ENCODE measurements around the gene GKN2. TPM values are rescaled to one million over a fixed set of nuclear protein-coding genes. Genes with fewer than 3 reads are reported as not detected.
A peak's percentile ranks its signal among the peaks of the same experiment; 100 is the strongest.

The GKN2 gene
- total and polyA plus RNA-seq, 11 donors: not detected

- 31 to 72% (median 60%) methylated on average over 5 of the region's 5 CpGs for WGBS, 4 donors
- Histone ChIP-seq H3K27me3 (no peaks in the 10 kb centered on the region), H3K4me1 (peaks cover 0 to 6% (median 0%) of the 10 kb centered on the region in 12 donors), H3K27ac (no peak overlapping the region), H3K9me3 (no peaks in the 10 kb centered on the region), H3K36me3 (no peaks in the 10 kb centered on the region), H3K4me3 (no peak overlapping the region)
- intact Hi-C loops (cut with DNase I): no loop called here
- DNase-seq (no peak), ATAC-seq (no peak)
- TF ChIP-seq POLR2A (IDR thresholded peaks at IDR 0.05): no peak
- no peak for TF ChIP-seq CTCF (IDR thresholded peaks at IDR 0.05)
Observed at GRCh38 chr2:68989035-68989434, 36.3 kb upstream of the GKN2 start.

DNA sequence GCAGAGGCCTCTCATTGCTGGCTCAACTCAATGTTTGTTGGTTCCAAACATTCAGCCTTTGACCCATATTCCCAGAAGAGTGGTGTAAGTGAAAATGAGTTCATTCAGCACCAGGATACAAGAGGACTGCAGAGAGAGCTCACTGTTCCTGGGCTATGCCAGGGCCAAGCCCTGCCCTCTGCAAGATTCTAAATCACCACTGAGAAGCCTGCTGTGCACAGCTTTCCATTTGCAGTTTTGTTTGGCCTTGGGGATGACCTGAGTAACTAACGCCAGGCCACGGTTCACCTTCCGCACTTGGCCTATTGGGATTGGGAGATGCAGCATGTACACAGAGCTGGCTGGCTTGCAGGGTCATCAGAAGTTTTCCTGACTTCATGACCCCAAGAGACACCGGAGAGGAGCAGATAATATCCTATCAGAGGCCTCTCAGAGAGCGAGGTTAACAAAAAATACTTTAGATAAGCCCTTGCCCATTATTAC, 34.4 kb upstream of the GKN2 start:
- TF ChIP-seq POLR2A (IDR thresholded peaks at IDR 0.05): no peak
- no peak for TF ChIP-seq CTCF (IDR thresholded peaks at IDR 0.05)
- Histone ChIP-seq H3K9me3 (no peaks in the 10 kb centered on the region), H3K27me3 (no peaks in the 10 kb centered on the region), H3K4me3 (no peak overlapping the region), H3K36me3 (no peaks in the 10 kb centered on the region), H3K27ac (no peak overlapping the region), H3K4me1 (peaks cover 0 to 6% (median 0%) of the 10 kb centered on the region in 12 donors)
- WGBS, 4 donors: 47 to 52% (median 48%) methylated on average over 4 to 5 of the region's 5 CpGs
- peak in 1 of 4 donors; percentile 63 for ATAC-seq
- DNase-seq: peak in 1 of 5 donors; percentile 27
- intact Hi-C loops (cut with DNase I): no loop called here

DNA sequence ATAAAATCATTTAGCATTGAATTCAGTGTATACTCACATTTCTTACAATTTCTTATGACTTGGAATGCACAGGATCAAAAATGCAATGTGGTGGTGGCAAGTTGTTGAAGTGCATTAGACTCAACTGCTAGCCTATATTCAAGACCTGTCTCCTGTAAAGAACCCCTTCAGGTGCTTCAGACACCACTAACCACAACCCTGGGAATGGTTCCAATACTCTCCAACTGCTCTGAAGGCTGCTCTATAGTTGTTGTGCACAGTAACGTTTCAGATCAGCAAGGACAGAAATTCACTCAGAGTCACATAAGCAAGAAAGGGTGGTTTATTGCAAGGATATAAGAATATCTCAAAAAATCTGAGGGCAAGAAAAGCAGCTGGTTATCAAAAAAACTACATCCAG, 28.3 kb upstream of the GKN2 start:
- WGBS, 4 donors: 44 to 71% (median 65%) methylated on average over 1 of the region's 1 CpG
- Histone ChIP-seq H3K36me3 (no peaks in the 10 kb centered on the region), H3K4me1 (no peaks in the 10 kb centered on the region), H3K27ac (no peak overlapping the region), H3K4me3 (no peak overlapping the region), H3K9me3 (no peaks in the 10 kb centered on the region), H3K27me3 (peaks cover 0 to 12% (median 0%) of the 10 kb centered on the region in 9 donors)
- intact Hi-C loops (cut with DNase I): no loop called here
- TF ChIP-seq CTCF (IDR thresholded peaks at IDR 0.05) (no peak), POLR2A (IDR thresholded peaks at IDR 0.05) (no peak)
- DNase-seq (no peak), ATAC-seq (no peak)

DNA sequence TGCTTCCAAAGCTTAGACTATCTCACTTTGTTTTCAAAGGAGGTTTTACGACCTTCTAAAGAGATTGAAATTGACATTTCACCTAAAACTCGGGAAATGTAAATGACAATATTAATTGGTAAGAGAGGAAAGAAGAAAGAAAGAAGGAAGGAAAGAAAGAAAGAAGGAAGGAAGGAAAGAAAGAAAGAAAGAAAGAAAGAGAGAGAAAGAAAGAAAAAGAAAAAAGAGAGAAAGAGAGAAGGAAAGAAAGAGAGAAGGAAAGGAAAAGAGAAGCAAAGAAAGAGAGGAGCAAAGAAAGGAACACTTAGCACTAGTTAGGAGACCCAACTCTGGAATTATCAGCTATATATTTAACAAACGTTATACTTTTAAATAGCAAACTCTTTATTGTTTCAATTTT, 25.4 kb upstream of the GKN2 start:
- Histone ChIP-seq H3K27ac (no peak overlapping the region), H3K27me3 (peaks cover 0 to 20% (median 0%) of the 10 kb centered on the region in 9 donors), H3K9me3 (no peaks in the 10 kb centered on the region), H3K36me3 (no peaks in the 10 kb centered on the region), H3K4me3 (no peak overlapping the region), H3K4me1 (peaks cover 0 to 5% (median 0%) of the 10 kb centered on the region in 12 donors)
- DNase-seq (no peak), ATAC-seq (no peak)
- no peak for TF ChIP-seq CTCF (IDR thresholded peaks at IDR 0.05)
- TF ChIP-seq POLR2A (IDR thresholded peaks at IDR 0.05): no peak
- 71 to 88% (median 81%) methylated on average over 3 of the region's 3 CpGs for WGBS, 4 donors
- intact Hi-C loops (cut with DNase I): no loop called here

Measured in heart left ventricle (tissue), 16 donors.